Measurements from ENCODE around the gene NTSR1.

NTSR1 gene

GRCh38 chr20:62684981-62685380 lies 23.7 kb upstream of the NTSR1 start:
- no peak overlapping the region for H3K9ac ChIP-seq (ENCODE audit: low read length)
- H3K36me3 ChIP-seq (replicated peaks; ENCODE audit: low read depth, low read length), result no peaks in the 10 kb centered on the region
- H3K9me3 ChIP-seq (ENCODE audit: insufficient read depth, low read length), result no peaks in the 10 kb centered on the region
- no peaks in the 10 kb centered on the region for H3K27me3 ChIP-seq (ENCODE audit: low read depth, low read length)
- no peak overlapping the region for H3K4me3 ChIP-seq (ENCODE audit: low read length)
- H2AFZ ChIP-seq (ENCODE audit: low read depth, low read length), result no peak overlapping the region
- no peak overlapping the region for H3K4me2 ChIP-seq (ENCODE audit: low read length)
- no peak overlapping the region for H3K27ac ChIP-seq (ENCODE audit: low read length)
- TF ChIP-seq, protein P1, sequence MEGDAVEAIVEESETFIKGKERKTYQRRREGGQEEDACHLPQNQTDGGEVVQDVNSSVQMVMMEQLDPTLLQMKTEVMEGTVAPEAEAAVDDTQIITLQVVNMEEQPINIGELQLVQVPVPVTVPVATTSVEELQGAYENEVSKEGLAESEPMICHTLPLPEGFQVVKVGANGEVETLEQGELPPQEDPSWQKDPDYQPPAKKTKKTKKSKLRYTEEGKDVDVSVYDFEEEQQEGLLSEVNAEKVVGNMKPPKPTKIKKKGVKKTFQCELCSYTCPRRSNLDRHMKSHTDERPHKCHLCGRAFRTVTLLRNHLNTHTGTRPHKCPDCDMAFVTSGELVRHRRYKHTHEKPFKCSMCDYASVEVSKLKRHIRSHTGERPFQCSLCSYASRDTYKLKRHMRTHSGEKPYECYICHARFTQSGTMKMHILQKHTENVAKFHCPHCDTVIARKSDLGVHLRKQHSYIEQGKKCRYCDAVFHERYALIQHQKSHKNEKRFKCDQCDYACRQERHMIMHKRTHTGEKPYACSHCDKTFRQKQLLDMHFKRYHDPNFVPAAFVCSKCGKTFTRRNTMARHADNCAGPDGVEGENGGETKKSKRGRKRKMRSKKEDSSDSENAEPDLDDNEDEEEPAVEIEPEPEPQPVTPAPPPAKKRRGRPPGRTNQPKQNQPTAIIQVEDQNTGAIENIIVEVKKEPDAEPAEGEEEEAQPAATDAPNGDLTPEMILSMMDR (IDR thresholded peaks at IDR 0.05; ENCODE audit: low read depth, low read length), result no peak
- TF ChIP-seq EZH2phosphoT487 (IDR thresholded peaks at IDR 0.05; ENCODE audit: low read depth), result no peak
- no peaks in the 10 kb centered on the region for H4K20me1 ChIP-seq (ENCODE audit: insufficient read depth, low read length)
- H3K4me1 ChIP-seq (ENCODE audit: low read length), result no peaks in the 10 kb centered on the region
- H3K79me2 ChIP-seq (ENCODE audit: low read length), result no peaks in the 10 kb centered on the region

GRCh38 chr20:62685781-62686555 lies 22.7 kb upstream of the NTSR1 start:
- Histone ChIP-seq H3K4me3 (ENCODE audit: low read length) (no peak overlapping the region), H3K79me2 (ENCODE audit: low read length) (no peaks in the 10 kb centered on the region), H3K27me3 (ENCODE audit: low read depth, low read length) (no peaks in the 10 kb centered on the region), H3K9ac (ENCODE audit: low read length) (no peak overlapping the region), H3K9me3 (ENCODE audit: insufficient read depth, low read length) (no peaks in the 10 kb centered on the region), H3K27ac (ENCODE audit: low read length) (no peak overlapping the region), H3K4me2 (ENCODE audit: low read length) (no peak overlapping the region), H3K36me3 (replicated peaks; ENCODE audit: low read depth, low read length) (no peaks in the 10 kb centered on the region), H3K4me1 (ENCODE audit: low read length) (no peaks in the 10 kb centered on the region), H4K20me1 (ENCODE audit: insufficient read depth, low read length) (no peaks in the 10 kb centered on the region), H2AFZ (ENCODE audit: low read depth, low read length) (no peak overlapping the region)
- TF ChIP-seq, protein P1 (IDR thresholded peaks at IDR 0.05; ENCODE audit: low read depth, low read length), result no peak
- no peak for TF ChIP-seq EZH2phosphoT487 (IDR thresholded peaks at IDR 0.05; ENCODE audit: low read depth)

DNA sequence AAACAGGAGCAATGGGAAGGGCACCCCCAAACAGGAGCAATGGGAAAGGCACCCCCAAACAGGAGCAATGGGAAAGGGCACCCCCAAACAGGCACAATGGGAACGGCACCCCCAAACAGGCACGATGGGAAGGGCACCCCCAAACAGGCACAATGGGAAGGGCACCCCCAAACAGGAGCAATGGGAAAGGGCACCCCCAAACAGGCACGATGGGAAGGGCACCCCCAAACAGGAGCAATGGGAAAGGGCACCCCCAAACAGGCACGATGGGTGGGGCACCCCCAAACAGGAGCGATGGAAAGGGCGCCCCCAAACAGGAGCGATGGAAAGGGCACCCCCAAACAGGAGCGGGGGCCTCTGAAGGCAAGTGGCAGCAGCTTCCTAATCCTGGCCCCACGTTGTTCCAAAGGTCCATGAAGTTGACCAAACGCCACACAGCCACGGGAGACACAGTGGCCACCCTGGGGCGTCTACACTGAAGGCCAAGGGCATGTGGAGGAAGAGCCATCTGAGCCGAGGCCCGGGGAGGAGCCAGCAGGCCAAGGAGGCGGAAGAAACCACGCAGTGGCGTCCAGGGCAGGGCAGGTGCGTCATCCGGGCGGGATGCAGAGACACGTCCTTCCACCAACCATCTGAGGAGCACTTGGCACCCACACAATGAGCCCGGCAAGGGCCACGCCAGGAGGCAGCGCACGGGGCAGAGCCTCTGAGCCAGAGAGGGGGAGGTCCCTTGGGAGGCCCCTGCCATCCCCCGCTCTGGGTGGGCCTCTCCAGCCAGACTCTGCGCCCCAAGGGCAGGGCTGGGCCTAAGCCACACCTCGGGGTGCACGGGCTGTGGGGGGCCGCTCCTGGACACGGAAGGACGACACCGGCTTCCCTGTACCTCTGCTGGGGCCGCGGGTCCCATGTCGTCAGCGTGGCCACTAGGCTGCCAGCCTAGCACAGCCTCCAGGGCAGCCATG lies 21.5 kb upstream of the NTSR1 start:
- H3K79me2 ChIP-seq (ENCODE audit: low read length), result no peaks in the 10 kb centered on the region
- H3K36me3 ChIP-seq (replicated peaks; ENCODE audit: low read depth, low read length), result no peaks in the 10 kb centered on the region
- no peak overlapping the region for H3K27ac ChIP-seq (ENCODE audit: low read length)
- no peak overlapping the region for H3K4me2 ChIP-seq (ENCODE audit: low read length)
- H4K20me1 ChIP-seq (ENCODE audit: insufficient read depth, low read length), result no peaks in the 10 kb centered on the region
- H3K9ac ChIP-seq (ENCODE audit: low read length), result no peak overlapping the region
- H3K4me3 ChIP-seq (ENCODE audit: low read length), result no peak overlapping the region
- no peak overlapping the region for H2AFZ ChIP-seq (ENCODE audit: low read depth, low read length)
- no peaks in the 10 kb centered on the region for H3K9me3 ChIP-seq (ENCODE audit: insufficient read depth, low read length)
- TF ChIP-seq, protein P1 (IDR thresholded peaks at IDR 0.05; ENCODE audit: low read depth, low read length), result no peak
- TF ChIP-seq EZH2phosphoT487 (IDR thresholded peaks at IDR 0.05; ENCODE audit: low read depth), result no peak
- H3K27me3 ChIP-seq (ENCODE audit: low read depth, low read length), result no peaks in the 10 kb centered on the region
- H3K4me1 ChIP-seq (ENCODE audit: low read length), result no peaks in the 10 kb centered on the region

- TF ChIP-seq EZH2phosphoT487 (IDR thresholded peaks at IDR 0.05; ENCODE audit: low read depth), result no peak
- TF ChIP-seq, protein P1 (IDR thresholded peaks at IDR 0.05; ENCODE audit: low read depth, low read length), result no peak
- Histone ChIP-seq H3K4me1 (ENCODE audit: low read length) (no peaks in the 10 kb centered on the region), H3K9ac (ENCODE audit: low read length) (no peak overlapping the region), H3K9me3 (ENCODE audit: insufficient read depth, low read length) (no peaks in the 10 kb centered on the region), H3K4me2 (ENCODE audit: low read length) (no peak overlapping the region), H3K27me3 (ENCODE audit: low read depth, low read length) (peaks cover 6% of the 10 kb centered on the region; the same call in 1 of the 2 replicates), H2AFZ (ENCODE audit: low read depth, low read length) (no peak overlapping the region), H3K36me3 (replicated peaks; ENCODE audit: low read depth, low read length) (no peaks in the 10 kb centered on the region), H4K20me1 (ENCODE audit: insufficient read depth, low read length) (no peaks in the 10 kb centered on the region), H3K27ac (ENCODE audit: low read length) (no peak overlapping the region), H3K79me2 (ENCODE audit: low read length) (no peaks in the 10 kb centered on the region), H3K4me3 (ENCODE audit: low read length) (no peak overlapping the region)
Measured at GRCh38 chr20:62688083-62688482, 20.6 kb upstream of the NTSR1 start.

All from OCI-LY3 (cell line).